Measurements from ENCODE around the gene SPSB1.

DNA sequence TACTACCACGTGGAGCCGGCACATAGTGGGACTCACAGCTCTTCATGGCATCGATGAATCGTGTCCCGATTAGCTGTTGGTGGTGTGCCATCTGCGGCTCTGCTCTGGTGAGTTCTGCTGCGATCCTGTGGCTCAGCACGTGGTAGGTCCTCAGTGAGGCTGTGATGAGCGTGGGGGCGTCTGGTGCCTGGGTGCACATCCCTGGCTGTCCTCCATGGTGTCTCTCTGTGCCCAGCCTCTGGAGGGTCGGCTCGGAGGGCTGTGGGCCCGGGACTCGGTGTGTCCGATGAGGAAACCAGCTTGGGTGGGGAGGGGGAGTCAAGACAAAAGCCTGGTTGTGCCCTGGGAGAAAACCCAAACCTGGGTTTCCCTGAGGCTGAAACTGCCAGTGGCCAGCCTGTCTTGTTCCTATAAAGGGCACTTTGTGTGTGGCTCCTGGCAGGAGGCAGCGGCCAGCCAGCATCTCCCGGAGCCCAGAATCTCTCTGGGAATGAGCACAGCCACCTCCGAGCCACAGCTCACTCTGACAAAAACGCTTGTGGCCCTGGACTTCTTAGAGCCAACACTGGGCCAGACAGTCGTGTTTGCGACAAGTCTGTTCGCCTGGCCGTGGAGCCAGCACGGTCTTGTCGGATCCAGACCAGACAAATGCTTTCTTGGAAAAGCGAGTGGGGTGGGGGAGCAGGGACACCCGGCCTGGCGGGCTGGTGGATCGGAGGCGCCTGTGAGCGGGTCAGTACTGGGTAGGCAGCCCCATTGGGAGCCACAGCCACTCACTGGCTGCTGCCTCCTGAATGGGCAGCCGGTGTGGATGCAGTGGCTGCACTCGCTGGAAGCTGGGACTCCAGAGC, 31.8 kb downstream of the SPSB1 start:
- TF ChIP-seq, protein P1, sequence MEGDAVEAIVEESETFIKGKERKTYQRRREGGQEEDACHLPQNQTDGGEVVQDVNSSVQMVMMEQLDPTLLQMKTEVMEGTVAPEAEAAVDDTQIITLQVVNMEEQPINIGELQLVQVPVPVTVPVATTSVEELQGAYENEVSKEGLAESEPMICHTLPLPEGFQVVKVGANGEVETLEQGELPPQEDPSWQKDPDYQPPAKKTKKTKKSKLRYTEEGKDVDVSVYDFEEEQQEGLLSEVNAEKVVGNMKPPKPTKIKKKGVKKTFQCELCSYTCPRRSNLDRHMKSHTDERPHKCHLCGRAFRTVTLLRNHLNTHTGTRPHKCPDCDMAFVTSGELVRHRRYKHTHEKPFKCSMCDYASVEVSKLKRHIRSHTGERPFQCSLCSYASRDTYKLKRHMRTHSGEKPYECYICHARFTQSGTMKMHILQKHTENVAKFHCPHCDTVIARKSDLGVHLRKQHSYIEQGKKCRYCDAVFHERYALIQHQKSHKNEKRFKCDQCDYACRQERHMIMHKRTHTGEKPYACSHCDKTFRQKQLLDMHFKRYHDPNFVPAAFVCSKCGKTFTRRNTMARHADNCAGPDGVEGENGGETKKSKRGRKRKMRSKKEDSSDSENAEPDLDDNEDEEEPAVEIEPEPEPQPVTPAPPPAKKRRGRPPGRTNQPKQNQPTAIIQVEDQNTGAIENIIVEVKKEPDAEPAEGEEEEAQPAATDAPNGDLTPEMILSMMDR (IDR thresholded peaks at IDR 0.05), result no peak
- no peak for TF ChIP-seq POLR2A (IDR thresholded peaks at IDR 0.05)

All from Peyer's patch (tissue), 4 donors.